ENCODE measurements around the gene RGPD3. TPM values are rescaled to one million over a fixed set of nuclear protein-coding genes. Genes with fewer than 3 reads are reported as not detected.

RGPD3 gene
- total and polyA plus RNA-seq, 2 experiments from 2014 or later = 0.08 to 0.28 TPM

GRCh38 chr2:106366204-106366885, 101.9 kb downstream of the RGPD3 start:
- no peaks in the 10 kb centered on the region for H3K79me2 ChIP-seq (replicated peaks; ENCODE audit: insufficient read depth)
- H3K4me1 Mint-ChIP-seq = peaks cover 3% of the 10 kb centered on the region; the same call in 2 of the 3 replicates
- H3F3A ChIP-seq (replicated peaks; ENCODE audit: low read depth) = no peaks in the 10 kb centered on the region
- H3K27ac ChIP-seq (ENCODE audit: low read depth) = no peak overlapping the region
- no peaks in the 10 kb centered on the region for H3K9me2 ChIP-seq (ENCODE audit: insufficient read depth)
- 0 out of 2 replicates have a peak, but pooled peaks cover 4% of the 10 kb centered on the region for H3K36me3 ChIP-seq (ENCODE audit: insufficient read depth)
- 0 out of 2 replicates have a peak overlapping the region, but pooled peaks have one; percentile 32 for H2AFZ ChIP-seq
- no peak overlapping the region for H3K27ac Mint-ChIP-seq
- H3K36me3 Mint-ChIP-seq (ENCODE audit: low read depth) = no peaks in the 10 kb centered on the region
- no peaks in the 10 kb centered on the region for H3K27me3 ChIP-seq (ENCODE audit: insufficient read depth)
- H4K20me1 ChIP-seq (replicated peaks; ENCODE audit: insufficient read depth) = no peaks in the 10 kb centered on the region
- H3K4me1 ChIP-seq (ENCODE audit: insufficient read depth) = peaks cover 6% of the 10 kb centered on the region; the same call in 1 of the 2 replicates
- no peak for ATAC-seq
- H3K27me3 Mint-ChIP-seq (ENCODE audit: insufficient read depth, low read depth, poor library complexity) = no peaks in the 10 kb centered on the region
- no peak overlapping the region for H3K4me2 ChIP-seq
- H3K4me3 Mint-ChIP-seq = no peak overlapping the region
- H3K9me3 Mint-ChIP-seq = peaks cover 2% of the 10 kb centered on the region; the same call in 1 of the 3 replicates
- H3K4me3 ChIP-seq = no peak overlapping the region
- DNase-seq (ENCODE audit: low spot score) = no peak
- TF ChIP-seq CREB1 (CRISPR knock-in tag; IDR thresholded peaks at IDR 0.05; ENCODE audit: low read depth) = no peak
- TF ChIP-seq POLR2AphosphoS5 (IDR thresholded peaks at IDR 0.05; ENCODE audit: low read depth) = no peak
- TF ChIP-seq ZNF114 (CRISPR knock-in tag; IDR thresholded peaks at IDR 0.05) = no peak
- no peak for TF ChIP-seq JUNB (IDR thresholded peaks at IDR 0.05; ENCODE audit: unreplicated experiment)
- no peak for TF ChIP-seq NANOG (IDR thresholded peaks at IDR 0.05; ENCODE audit: borderline replicate concordance)
- no peak for TF ChIP-seq STAT1 (IDR thresholded peaks at IDR 0.05; ENCODE audit: unreplicated experiment)
- TF ChIP-seq ETS1 (IDR thresholded peaks at IDR 0.05) = no peak
- no peak for TF ChIP-seq CTCF (conservative IDR thresholded peaks at IDR 0.05; ENCODE audit: low read depth in 2 of 2)
- TF ChIP-seq ZNF331 (CRISPR knock-in tag; IDR thresholded peaks at IDR 0.05; ENCODE audit: low read depth) = no peak
- no peak for TF ChIP-seq ZNF462 (CRISPR knock-in tag; IDR thresholded peaks at IDR 0.05)
- TF ChIP-seq EZH2 (IDR thresholded peaks at IDR 0.05; ENCODE audit: low read depth, unreplicated experiment) = no peak
- no peak for TF ChIP-seq EZH2phosphoT487 (IDR thresholded peaks at IDR 0.05; ENCODE audit: unreplicated experiment)
- TF ChIP-seq REST (IDR thresholded peaks at IDR 0.05; ENCODE audit: unreplicated experiment) = no peak
